Keratinocyte (primary cell): ENCODE measurements around the gene RAB11B. TPM values are rescaled to one million over a fixed set of nuclear protein-coding genes. Genes with fewer than 3 reads are reported as not detected.

Experiments
- DNase-seq: peaks from one replicate; pipeline ENCODE4 v3.0.0-alpha.2; 2011; ENCODE audit warnings: low read depth, missing footprints, low spot score
- FAIRE-seq: peaks from 2 replicates; lab custom pipeline; 2011; peaks lifted over from hg19 to GRCh38; lab: Jason Lieb, UNC
- H2AFZ ChIP-seq: 2 replicates; pipeline ENCODE4 v1.6.0; 2012; ENCODE audit warnings: low read length, control low read depth, inconsistent platforms; ENCODE audit not compliant: control insufficient read depth
- H3K27ac ChIP-seq: 2 replicates; pipeline ENCODE4 v1.5.1; 2011; ENCODE audit warnings: low read length; ENCODE audit not compliant: control insufficient read depth, insufficient read depth
- H3K27me3 ChIP-seq: 3 replicates; pipeline ENCODE4 v1.6.0; 2011; ENCODE audit warnings: low read length; ENCODE audit not compliant: control insufficient read depth, insufficient read depth; ENCODE audit errors: extremely low read depth
- H3K36me3 ChIP-seq, 2 experiments: 2 replicates in 1 of 2; 3 replicates in 1 of 2; pipeline ENCODE4 v1.5.1; 2011; ENCODE audit warnings: low read length in 2 of 2, mild to moderate bottlenecking in 1 of 2; ENCODE audit not compliant: control insufficient read depth in 2 of 2, insufficient read depth in 2 of 2; ENCODE audit errors: extremely low read depth in 1 of 2
- H3K4me1 ChIP-seq: 3 replicates; pipeline ENCODE4 v1.5.1; 2011; ENCODE audit warnings: low read length; ENCODE audit not compliant: control insufficient read depth, insufficient read depth; ENCODE audit errors: extremely low read depth
- H3K4me2 ChIP-seq: 3 replicates; pipeline ENCODE4 v1.6.0; 2011; ENCODE audit warnings: low read depth, low read length; ENCODE audit not compliant: control insufficient read depth, insufficient read depth; ENCODE audit errors: extremely low read depth
- H3K4me3 ChIP-seq, 3 experiments: fragments of 200-600 bp in 1 of 3; sonication (generic) in 1 of 3; 2 replicates in 2 of 3; 3 replicates in 1 of 3; pipeline ENCODE4 v1.5.1; 2011 to 2016; ENCODE audit warnings: low read length in 3 of 3, mild to moderate bottlenecking in 3 of 3, control low read depth in 2 of 3, inconsistent platforms in 1 of 3, low read depth in 1 of 3, mixed read lengths in 1 of 3, mixed run types in 1 of 3, moderate library complexity in 1 of 3; ENCODE audit not compliant: control insufficient read depth in 2 of 3, insufficient read depth in 2 of 3; ENCODE audit errors: extremely low read depth in 1 of 3
- H3K79me2 ChIP-seq: 2 replicates; pipeline ENCODE4 v1.6.0; 2012; ENCODE audit warnings: low read length; ENCODE audit not compliant: control insufficient read depth, insufficient read depth
- H3K9ac ChIP-seq: 3 replicates; pipeline ENCODE4 v1.6.0; 2011; ENCODE audit warnings: low read length; ENCODE audit not compliant: control insufficient read depth, insufficient read depth; ENCODE audit errors: extremely low read depth
- H3K9me1 ChIP-seq: 3 replicates; pipeline ENCODE4 v1.6.0; 2011; ENCODE audit warnings: low read length; ENCODE audit not compliant: control insufficient read depth, insufficient read depth; ENCODE audit errors: extremely low read depth
- H3K9me3 ChIP-seq: 2 replicates; pipeline ENCODE4 v1.5.1; 2012; ENCODE audit warnings: low read depth, low read length; ENCODE audit not compliant: control insufficient read depth
- H4K20me1 ChIP-seq: 3 replicates; pipeline ENCODE4 v1.6.0; 2011; ENCODE audit warnings: low read length; ENCODE audit not compliant: control insufficient read depth, insufficient read depth; ENCODE audit errors: extremely low read depth
- CTCF ChIP-seq, 3 experiments: IDR thresholded peaks in 1 of 3; conservative IDR thresholded peaks in 1 of 3; optimal IDR thresholded peaks in 1 of 3; 2 replicates in 2 of 3; 3 replicates in 1 of 3; pipeline versions ENCODE3 to v1.5.1; 2011; ENCODE audit warnings: low read length in 3 of 3, mild to moderate bottlenecking in 3 of 3, moderate library complexity in 2 of 3, control low read depth in 1 of 3, inconsistent platforms in 1 of 3; ENCODE audit not compliant: insufficient read depth in 2 of 3; ENCODE audit errors: extremely low read depth in 1 of 3
- EZH2 ChIP-seq: IDR thresholded peaks from one replicate; pipeline ENCODE4 v1.6.1; 2012; ENCODE audit warnings: inconsistent platforms, mild to moderate bottlenecking, low read length, moderate library complexity
- dilution Hi-C: fragments of 300-500 bp; cut with MboI; formaldehyde crosslinking; loops from one replicate; pipeline ENCODE4 v1.7.0; 2020; ENCODE audit warnings: low sequenced_read_pairs; ENCODE audit not compliant: extremely low pct_ligation_motif_present
- polyA plus RNA-seq, 5 experiments: library from polyadenylated mRNA; depleted of rRNA in 3 of 5; stranded (reverse) in 3 of 5; stranded (forward) in 1 of 5; unstranded in 1 of 5; fragments of >200 nt; gene quantifications; 1 replicate in 1 of 5; 2 replicates in 3 of 5; 3 replicates in 1 of 5; pipeline versions ENCODE4 v1.2.1 to v1.2.3, GENCODE V29; 2011 to 2012; ENCODE audit warnings: missing spikeins in 2 of 5, low read depth in 1 of 5, low replicate concordance in 1 of 5

The RAB11B gene
- polyA plus RNA-seq, 1 donor (not counting 4 experiments of a cell fraction or from before 2014, with no cell fraction given) = 14.3 TPM

- Histone ChIP-seq H4K20me1 (no peaks in the 10 kb centered on the region), H3K27ac (no peak overlapping the region), H3K79me2 (no peaks in the 10 kb centered on the region), H3K9ac (no peak overlapping the region), H3K4me3 (no peak overlapping the region), H3K4me2 (peak overlapping the region; percentile 5), H3K9me3 (no peaks in the 10 kb centered on the region), H3K4me1 (peaks cover 16% of the 10 kb centered on the region), H3K36me3 (no peaks in the 10 kb centered on the region), H3K9me1 (no peaks in the 10 kb centered on the region), H2AFZ (no peak overlapping the region), H3K27me3 (no peaks in the 10 kb centered on the region)
- DNase-seq (peak; percentile 84), FAIRE-seq (peak; percentile 95)
- dilution Hi-C loops = no loop called here
- TF ChIP-seq EZH2 (no peak), CTCF (optimal IDR thresholded peaks at IDR 0.05 in 1 of 3, IDR thresholded peaks at IDR 0.05 in 1 of 3, conservative IDR thresholded peaks at IDR 0.05 in 1 of 3; ENCODE audit: extremely low read depth in 1 of 3, insufficient read depth in 2 of 3, low read length in 3 of 3) (peak in 1 of 3 experiments; percentile 11)
Measured at GRCh38 chr19:8355631-8356402, 34.3 kb upstream of the RAB11B start.

GRCh38 chr19:8357007-8357521, 33.1 kb upstream of the RAB11B start:
- TF ChIP-seq EZH2 (no peak), CTCF (optimal IDR thresholded peaks at IDR 0.05 in 1 of 3, IDR thresholded peaks at IDR 0.05 in 1 of 3, conservative IDR thresholded peaks at IDR 0.05 in 1 of 3; ENCODE audit: extremely low read depth in 1 of 3, insufficient read depth in 2 of 3, low read length in 3 of 3) (no peak)

More at GRCh38 chr19:8357007-8357521, 33.1 kb upstream of the RAB11B start:
- no peaks in the 10 kb centered on the region for H3K27me3 ChIP-seq
- H4K20me1 ChIP-seq = no peaks in the 10 kb centered on the region
- H3K9me1 ChIP-seq = no peaks in the 10 kb centered on the region
- H3K4me3 ChIP-seq = no peak overlapping the region
- H3K4me1 ChIP-seq = peaks cover 22% of the 10 kb centered on the region
- dilution Hi-C loops = no loop called here
- H2AFZ ChIP-seq = no peak overlapping the region
- FAIRE-seq (no peak), DNase-seq (no peak)
- no peaks in the 10 kb centered on the region for H3K36me3 ChIP-seq
- H3K4me2 ChIP-seq = no peak overlapping the region
- no peak overlapping the region for H3K27ac ChIP-seq
- H3K9me3 ChIP-seq = no peaks in the 10 kb centered on the region
- no peak overlapping the region for H3K9ac ChIP-seq
- H3K79me2 ChIP-seq = no peaks in the 10 kb centered on the region
